HepG2 (cell line): ENCODE data around the gene ANKRD34C. TPM values are rescaled to one million over a fixed set of nuclear protein-coding genes. Genes with fewer than 3 reads are reported as not detected.

ENCODE experiments used
- AGO2 ChIP-seq: fragments of 200-400 bp; formaldehyde crosslinking; optimal IDR thresholded peaks from 2 replicates; pipeline ENCODE3; 2017; ENCODE audit warnings: mild to moderate bottlenecking, low read depth, low read length, moderate library complexity
- BCL6 ChIP-seq: IDR thresholded peaks from 2 replicates; pipeline ENCODE4 v1.6.1; 2016; ENCODE audit warnings: missing genetic modification reagents, missing compliant biosample characterization
- ERF ChIP-seq: IDR thresholded peaks from 2 replicates; pipeline ENCODE4 v1.6.1; 2018; ENCODE audit warnings: missing biosample characterization, missing genetic modification reagents
- HDAC2 ChIP-seq: sonication (generic); formaldehyde crosslinking; IDR thresholded peaks from 2 replicates; pipeline ENCODE4 v1.4.0; 2020; ENCODE audit warnings: missing genetic modification reagents
- HOXA5 ChIP-seq: sonication (generic); formaldehyde crosslinking; IDR thresholded peaks from 2 replicates; pipeline ENCODE4 v1.4.0; 2020; ENCODE audit warnings: missing genetic modification reagents
- MAZ ChIP-seq, 2 experiments: sonication (generic) in 1 of 2; formaldehyde crosslinking in 1 of 2; IDR thresholded peaks; 2 replicates each; pipeline versions ENCODE4 v1.5.0 to v1.6.1; 2012 to 2020; ENCODE audit warnings: low read depth in 2 of 2, mild to moderate bottlenecking in 2 of 2, borderline replicate concordance in 1 of 2, improper control_type of control experiment in 1 of 2, low read length in 1 of 2, missing genetic modification reagents in 1 of 2, moderate library complexity in 1 of 2
- MTA1 ChIP-seq: sonication (generic); formaldehyde crosslinking; IDR thresholded peaks from 2 replicates; pipeline ENCODE4 v1.4.0; 2020; ENCODE audit warnings: missing genetic modification reagents, mild to moderate bottlenecking, borderline replicate concordance
- MXD4 ChIP-seq: IDR thresholded peaks from 2 replicates; pipeline ENCODE4 v1.6.1; 2016; ENCODE audit warnings: mild to moderate bottlenecking, missing biosample characterization, missing genetic modification reagents
- NFKB2 ChIP-seq: sonication (generic); formaldehyde crosslinking; IDR thresholded peaks from 2 replicates; pipeline ENCODE4 v1.4.0; 2020; ENCODE audit warnings: missing genetic modification reagents, borderline replicate concordance
- NR2F1 ChIP-seq, 2 experiments: fragments of 450-650 bp in 1 of 2; formaldehyde crosslinking in 1 of 2; IDR thresholded peaks; 2 replicates each; pipeline versions ENCODE4 v1.5.0 to v1.6.1; 2016 to 2020; ENCODE audit warnings: mild to moderate bottlenecking in 1 of 2, missing compliant biosample characterization in 1 of 2, missing genetic modification reagents in 1 of 2, moderate library complexity in 1 of 2
- PBX2 ChIP-seq: IDR thresholded peaks from 2 replicates; pipeline ENCODE4 v1.6.1; 2016; ENCODE audit warnings: control low read depth
- PITX1 ChIP-seq: sonication (generic); formaldehyde crosslinking; IDR thresholded peaks from 2 replicates; pipeline ENCODE4 v1.5.1; 2020; ENCODE audit warnings: mild to moderate bottlenecking, missing genetic modification reagents
- PLRG1 ChIP-seq: fragments of 450-650 bp; conservative IDR thresholded peaks from 2 replicates; pipeline ENCODE4 v1.6.1; 2016
- STAT5B ChIP-seq: sonication (generic); formaldehyde crosslinking; IDR thresholded peaks from 2 replicates; pipeline ENCODE4 v1.4.0; 2020; ENCODE audit warnings: missing genetic modification reagents
- SUZ12 ChIP-seq: fragments of 150-350 bp; IDR thresholded peaks from 2 replicates; pipeline ENCODE4 v1.6.1; 2014; ENCODE audit warnings: low read depth, low read length
- TBX2 ChIP-seq: sonication (generic); formaldehyde crosslinking; IDR thresholded peaks from 2 replicates; pipeline ENCODE4 v1.5.0; 2020; ENCODE audit warnings: missing genetic modification reagents, mild to moderate bottlenecking, borderline replicate concordance
- ZNF138 ChIP-seq: sonication (generic); formaldehyde crosslinking; IDR thresholded peaks from 2 replicates; pipeline ENCODE4 v1.5.0; 2020; ENCODE audit warnings: mild to moderate bottlenecking, low read depth, missing genetic modification reagents
- ZNF225 ChIP-seq: sonication (generic); formaldehyde crosslinking; IDR thresholded peaks from 2 replicates; pipeline ENCODE4 v1.4.0; 2020; ENCODE audit warnings: mild to moderate bottlenecking, missing genetic modification reagents
- ZNF274 ChIP-seq: sonication (generic); formaldehyde crosslinking; IDR thresholded peaks from 2 replicates; pipeline ENCODE4 v1.5.1; 2020; ENCODE audit warnings: mild to moderate bottlenecking, missing genetic modification reagents
- ZNF335 ChIP-seq: sonication (generic); formaldehyde crosslinking; IDR thresholded peaks from 2 replicates; pipeline ENCODE4 v1.4.0; 2020; ENCODE audit warnings: missing genetic modification reagents
- ZNF543 ChIP-seq: sonication (generic); formaldehyde crosslinking; IDR thresholded peaks from 2 replicates; pipeline ENCODE4 v1.4.0; 2020; ENCODE audit warnings: mild to moderate bottlenecking, missing genetic modification reagents
- ZNF556 ChIP-seq: sonication (generic); formaldehyde crosslinking; IDR thresholded peaks from 2 replicates; pipeline ENCODE4 v1.4.0; 2020; ENCODE audit warnings: mild to moderate bottlenecking, missing genetic modification reagents, borderline replicate concordance
- ZNF557 ChIP-seq: sonication (generic); formaldehyde crosslinking; IDR thresholded peaks from 2 replicates; pipeline ENCODE4 v1.4.0; 2020; ENCODE audit warnings: missing genetic modification reagents
- ZNF616 ChIP-seq: sonication (generic); formaldehyde crosslinking; IDR thresholded peaks from 2 replicates; pipeline ENCODE4 v1.5.0; 2020; ENCODE audit warnings: low read depth, mild to moderate bottlenecking, missing genetic modification reagents
- ZNF775 ChIP-seq: sonication (generic); formaldehyde crosslinking; IDR thresholded peaks from 2 replicates; pipeline ENCODE4 v1.4.0; 2020; ENCODE audit warnings: missing genetic modification reagents, mild to moderate bottlenecking, moderate library complexity, borderline replicate concordance
- ZNF777 ChIP-seq: sonication (generic); formaldehyde crosslinking; IDR thresholded peaks from 2 replicates; pipeline ENCODE4 v1.4.0; 2020; ENCODE audit warnings: missing genetic modification reagents
- polyA plus RNA-seq, 8 experiments: library from polyadenylated mRNA; depleted of rRNA in 3 of 8; stranded (reverse) in 7 of 8; unstranded in 1 of 8; fragments of >200 nt; fragmentation: Illumina TruSeq in 4 of 8; extraction: Trizol in 4 of 8; gene quantifications; 2 replicates each; pipeline versions ENCODE4 v1.2.1 to v1.2.3, GENCODE V29; 2011 to 2016; ENCODE audit warnings: low read depth in 4 of 8, missing spikeins in 1 of 8, mixed read lengths in 1 of 8; ENCODE audit not compliant: insufficient read depth in 1 of 8
- total RNA-seq, 5 experiments: library from RNA; depleted of rRNA; stranded (reverse); fragments of >200 nt; fragmentation: Illumina TruSeq; extraction: Trizol; gene quantifications; 2 replicates each; pipeline ENCODE4 v1.2.3, GENCODE V29; 2016; ENCODE audit warnings: low read depth in 1 of 5
- TF ChIP-seq, protein P1 (sequence below): sonication (generic); formaldehyde crosslinking; IDR thresholded peaks from 2 replicates; pipeline ENCODE4 v1.8.1; 2023; ENCODE audit warnings: missing genetic modification reagents, mild to moderate bottlenecking, borderline replicate concordance
- TF ChIP-seq, protein P2 (sequence below): sonication (generic); formaldehyde crosslinking; IDR thresholded peaks from 2 replicates; pipeline ENCODE4 v1.4.0; 2020; ENCODE audit warnings: missing genetic modification reagents, borderline replicate concordance

The ANKRD34C gene
- total and polyA plus RNA-seq, 2 of the 13 experiments (the other 11 are each of a cell fraction or from before 2014, with no cell fraction given) = not detected

DNA sequence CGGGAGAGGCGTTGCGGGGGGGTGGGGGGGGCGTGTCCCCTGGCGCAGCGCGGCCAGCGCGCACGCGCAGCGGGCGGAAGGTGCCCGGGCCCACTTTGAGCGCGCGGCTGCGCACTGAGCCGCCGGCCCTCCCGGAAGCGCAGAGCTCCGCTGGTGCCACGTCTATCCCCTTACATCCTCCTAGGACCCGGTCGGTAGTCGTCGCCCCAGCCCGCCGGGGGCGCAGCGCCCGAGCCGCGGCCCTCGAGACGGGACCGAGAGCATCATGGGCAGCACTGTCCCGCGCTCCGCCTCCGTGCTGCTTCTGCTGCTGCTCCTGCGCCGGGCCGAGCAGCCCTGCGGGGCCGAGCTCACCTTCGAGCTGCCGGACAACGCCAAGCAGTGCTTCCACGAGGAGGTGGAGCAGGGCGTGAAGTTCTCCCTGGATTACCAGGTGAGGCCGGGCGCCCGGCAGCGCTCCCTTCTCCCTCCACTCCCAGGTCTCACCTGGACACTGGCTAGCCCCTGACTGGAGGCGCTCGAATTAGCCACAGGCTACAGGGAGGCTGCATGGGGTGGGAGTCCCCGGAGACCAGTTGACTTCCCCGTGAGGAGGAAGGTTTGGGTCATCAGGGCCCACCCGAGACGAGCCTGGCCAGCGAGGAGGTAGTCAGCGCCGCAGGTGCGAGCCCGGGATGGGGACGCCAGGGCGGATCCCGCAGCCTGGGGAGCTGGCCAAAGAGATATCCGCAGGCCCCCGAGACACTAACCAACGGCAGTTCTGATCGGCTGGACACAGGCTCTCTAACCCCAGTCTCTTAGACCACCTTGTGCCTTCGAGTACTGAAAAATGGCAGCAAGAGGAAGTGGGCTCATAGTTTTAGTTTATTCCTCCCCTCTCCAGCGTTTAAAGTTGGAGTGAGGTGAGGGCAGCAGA, 28.7 kb downstream of the ANKRD34C start, which contains the start of gene TMED3 (continued):
- TF ChIP-seq SUZ12 (no peak), STAT5B (CRISPR knock-in tag) (peak; percentile 84), MAZ (IDR thresholded peaks at IDR 0.05; ENCODE audit: borderline replicate concordance, low read depth, low read length) (peak; percentile 66; the same call in 1 of the 2 replicates), MAZ (CRISPR knock-in tag; IDR thresholded peaks at IDR 0.05; ENCODE audit: low read depth) (peak; percentile 58), ZNF616 (CRISPR knock-in tag) (peak; percentile 53; the same call in 1 of the 2 replicates), ZNF543 (CRISPR knock-in tag) (peak; percentile 92), MXD4 (CRISPR knock-in tag) (peak; percentile 76), ZNF777 (CRISPR knock-in tag) (0 out of 2 replicates have a peak, but pooled peaks have one; percentile 36), HDAC2 (CRISPR knock-in tag) (0 out of 2 replicates have a peak, but pooled peaks have one; percentile 12), PLRG1 (no peak), ERF (CRISPR knock-in tag) (peak; percentile 74), NR2F1 (CRISPR knock-in tag; IDR thresholded peaks at IDR 0.05) (no peak), AGO2 (no peak), ZNF775 (CRISPR knock-in tag) (0 out of 2 replicates have a peak, but pooled peaks have one; percentile 48), ZNF225 (peak; percentile 51; the same call in 1 of the 2 replicates), BCL6 (peak; percentile 26; the same call in 1 of the 2 replicates), PITX1 (CRISPR knock-in tag) (peak; percentile 48; the same call in 1 of the 2 replicates), HOXA5 (CRISPR knock-in tag) (peak; percentile 77), NFKB2 (CRISPR knock-in tag) (peak; percentile 86; the same call in 1 of the 2 replicates), ZNF557 (CRISPR knock-in tag) (0 out of 2 replicates have a peak, but pooled peaks have one; percentile 63), ZNF138 (CRISPR knock-in tag) (peak; percentile 75; the same call in 1 of the 2 replicates), MTA1 (CRISPR knock-in tag) (peak; percentile 82; the same call in 1 of the 2 replicates), ZNF556 (CRISPR knock-in tag) (peak; percentile 89; the same call in 1 of the 2 replicates), TBX2 (peak; percentile 72; the same call in 1 of the 2 replicates), ZNF274 (peak; percentile 94), PBX2 (CRISPR knock-in tag) (no peak), ZNF335 (CRISPR knock-in tag) (peak; percentile 36; the same call in 1 of the 2 replicates)
- TF ChIP-seq, protein P1, sequence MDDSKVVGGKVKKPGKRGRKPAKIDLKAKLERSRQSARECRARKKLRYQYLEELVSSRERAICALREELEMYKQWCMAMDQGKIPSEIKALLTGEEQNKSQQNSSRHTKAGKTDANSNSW = peak; percentile 87; the same call in 1 of the 2 replicates
- TF ChIP-seq, protein P2, sequence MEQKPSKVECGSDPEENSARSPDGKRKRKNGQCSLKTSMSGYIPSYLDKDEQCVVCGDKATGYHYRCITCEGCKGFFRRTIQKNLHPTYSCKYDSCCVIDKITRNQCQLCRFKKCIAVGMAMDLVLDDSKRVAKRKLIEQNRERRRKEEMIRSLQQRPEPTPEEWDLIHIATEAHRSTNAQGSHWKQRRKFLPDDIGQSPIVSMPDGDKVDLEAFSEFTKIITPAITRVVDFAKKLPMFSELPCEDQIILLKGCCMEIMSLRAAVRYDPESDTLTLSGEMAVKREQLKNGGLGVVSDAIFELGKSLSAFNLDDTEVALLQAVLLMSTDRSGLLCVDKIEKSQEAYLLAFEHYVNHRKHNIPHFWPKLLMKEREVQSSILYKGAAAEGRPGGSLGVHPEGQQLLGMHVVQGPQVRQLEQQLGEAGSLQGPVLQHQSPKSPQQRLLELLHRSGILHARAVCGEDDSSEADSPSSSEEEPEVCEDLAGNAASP (CRISPR knock-in tag) = peak; percentile 15; the same call in 1 of the 2 replicates
